GM12892 (cell line): ENCODE results near the gene PARP1.

Experiments used
- POLR2AphosphoS5 ChIP-seq: IDR thresholded peaks from 2 replicates; pipeline ENCODE4 v1.6.1; 2011; ENCODE audit warnings: low read depth, low read length, control low read depth
- TAF1 ChIP-seq: IDR thresholded peaks from 2 replicates; pipeline ENCODE4 v1.6.1; 2011; ENCODE audit warnings: low read depth, mild to moderate bottlenecking, control low read depth, low read length, borderline replicate concordance

GRCh38 chr1:226373376-226373775, 34.5 kb downstream of the PARP1 start:
- TF ChIP-seq POLR2AphosphoS5 (no peak), TAF1 (no peak)
